ENCODE results near the gene SPAG16.
"Not testable (repeated sequence)": the region's sequence is repeated elsewhere in the genome, so short reads cannot be mapped to it uniquely, and the experiment has no call there.

DNA sequence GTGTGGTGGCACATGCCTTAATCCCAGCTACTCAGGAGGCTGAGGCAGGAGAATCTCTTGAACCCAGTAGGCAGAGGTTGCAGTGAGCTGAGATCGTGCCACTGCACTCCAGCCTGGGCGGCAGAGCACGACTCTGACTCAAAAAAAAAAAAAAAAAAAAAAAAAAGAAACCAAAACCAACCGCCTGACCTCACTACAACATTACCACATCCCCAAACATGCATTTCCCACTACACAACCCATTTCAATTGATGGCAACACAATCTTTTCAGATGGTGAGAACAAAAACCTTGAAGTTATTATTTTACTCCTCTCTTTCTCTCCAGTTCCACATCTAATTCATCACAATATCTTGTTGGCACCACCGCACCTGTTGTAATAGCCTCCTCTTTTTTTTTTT is 778.0 kb downstream of the SPAG16 start:
- TF ChIP-seq, protein P1, sequence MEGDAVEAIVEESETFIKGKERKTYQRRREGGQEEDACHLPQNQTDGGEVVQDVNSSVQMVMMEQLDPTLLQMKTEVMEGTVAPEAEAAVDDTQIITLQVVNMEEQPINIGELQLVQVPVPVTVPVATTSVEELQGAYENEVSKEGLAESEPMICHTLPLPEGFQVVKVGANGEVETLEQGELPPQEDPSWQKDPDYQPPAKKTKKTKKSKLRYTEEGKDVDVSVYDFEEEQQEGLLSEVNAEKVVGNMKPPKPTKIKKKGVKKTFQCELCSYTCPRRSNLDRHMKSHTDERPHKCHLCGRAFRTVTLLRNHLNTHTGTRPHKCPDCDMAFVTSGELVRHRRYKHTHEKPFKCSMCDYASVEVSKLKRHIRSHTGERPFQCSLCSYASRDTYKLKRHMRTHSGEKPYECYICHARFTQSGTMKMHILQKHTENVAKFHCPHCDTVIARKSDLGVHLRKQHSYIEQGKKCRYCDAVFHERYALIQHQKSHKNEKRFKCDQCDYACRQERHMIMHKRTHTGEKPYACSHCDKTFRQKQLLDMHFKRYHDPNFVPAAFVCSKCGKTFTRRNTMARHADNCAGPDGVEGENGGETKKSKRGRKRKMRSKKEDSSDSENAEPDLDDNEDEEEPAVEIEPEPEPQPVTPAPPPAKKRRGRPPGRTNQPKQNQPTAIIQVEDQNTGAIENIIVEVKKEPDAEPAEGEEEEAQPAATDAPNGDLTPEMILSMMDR (IDR thresholded peaks at IDR 0.05): not testable (repeated sequence)
- TF ChIP-seq EZH2 (IDR thresholded peaks at IDR 0.05; ENCODE audit: borderline replicate concordance, insufficient read depth, low read depth, low read length, poor library complexity, severe bottlenecking): not testable (repeated sequence)

Measured in B cell (primary cell).